OCI-LY7 (cell line): ENCODE data around the gene PRDM7. TPM values are rescaled to one million over a fixed set of nuclear protein-coding genes. Genes with fewer than 3 reads are reported as not detected.

Experiments
- BruUV-seq: library from RNA; stranded (reverse); fragments of 400-500 nt; replicated peaks from 2 replicates; lab custom pipeline; 2021; lab: Mats Ljungman, UMichigan
- CTCF ChIA-PET: fragments of 300-600 bp; sonication (Branson Sonifier 250); formaldehyde crosslinking; loops from one replicate; lab custom pipeline; 2022; ENCODE audit warnings: antibody characterized with exemption; ENCODE audit not compliant: unreplicated experiment; lab: Charles Lee
- POLR2A ChIA-PET: fragments of 300-600 bp; sonication (Branson Sonifier 250); formaldehyde crosslinking; loops from one replicate; lab custom pipeline; 2022; ENCODE audit warnings: antibody characterized with exemption; lab: Charles Lee
- DNase-seq: peaks from one replicate; pipeline ENCODE4 v3.0.0-alpha.2; 2015; ENCODE audit warnings: low spot score
- H2AFZ ChIP-seq: fragments of 200-600 bp; sonication (generic), shearing (Covaris generic); 2 replicates; pipeline ENCODE4 v1.6.1; 2014; ENCODE audit warnings: mild to moderate bottlenecking, antibody characterized with exemption, low read length, moderate library complexity
- H3K27ac ChIP-seq: fragments of 200-600 bp; sonication (generic); 2 replicates; pipeline ENCODE4 v1.5.1; 2014; ENCODE audit warnings: mixed run types, low read depth, mild to moderate bottlenecking, moderate library complexity, low read length, inconsistent platforms; ENCODE audit not compliant: poor library complexity, severe bottlenecking
- H3K36me3 ChIP-seq: fragments of 200-600 bp; sonication (generic); 2 replicates; pipeline ENCODE4 v1.6.1; 2014; ENCODE audit warnings: mild to moderate bottlenecking, antibody characterized with exemption, low read length, moderate library complexity, mixed read lengths; ENCODE audit not compliant: insufficient read depth
- H3K4me1 ChIP-seq: fragments of 200-600 bp; sonication (generic); 2 replicates; pipeline ENCODE4 v1.5.1; 2014; ENCODE audit warnings: mild to moderate bottlenecking, low read length; ENCODE audit not compliant: insufficient read depth, poor library complexity, severe bottlenecking
- H3K4me2 ChIP-seq: fragments of 200-600 bp; sonication (generic); 2 replicates; pipeline ENCODE4 v1.6.1; 2014; ENCODE audit warnings: mild to moderate bottlenecking, low read length
- H3K4me3 ChIP-seq: fragments of 200-600 bp; sonication (generic); 2 replicates; pipeline ENCODE4 v1.5.1; 2014; ENCODE audit warnings: mild to moderate bottlenecking, low read depth, low read length; ENCODE audit not compliant: poor library complexity, severe bottlenecking
- H3K79me2 ChIP-seq: fragments of 200-600 bp; sonication (generic); 2 replicates; pipeline ENCODE4 v1.6.1; 2016; ENCODE audit warnings: low read depth, mild to moderate bottlenecking, low read length, moderate library complexity, mixed read lengths; ENCODE audit not compliant: insufficient read depth
- H3K9me2 ChIP-seq: fragments of 200-600 bp; sonication (generic); 2 replicates; pipeline ENCODE4 v1.6.1; 2016; ENCODE audit warnings: mild to moderate bottlenecking, low read length, mixed read lengths; ENCODE audit not compliant: insufficient read depth
- H3K9me3 ChIP-seq: fragments of 200-600 bp; sonication (generic); 2 replicates; pipeline ENCODE4 v1.6.1; 2014; ENCODE audit warnings: mild to moderate bottlenecking, mixed run types, low read length, mixed read lengths
- H4K20me1 ChIP-seq: fragments of 200-600 bp; sonication (generic); 2 replicates; pipeline ENCODE4 v1.6.1; 2014; ENCODE audit warnings: mild to moderate bottlenecking, antibody characterized with exemption, low read length, moderate library complexity, mixed read lengths; ENCODE audit not compliant: insufficient read depth
- CTCF ChIP-seq: fragments of 200-600 bp; sonication (generic); conservative IDR thresholded peaks from 2 replicates; pipeline ENCODE4 v1.5.1; 2014; ENCODE audit warnings: mild to moderate bottlenecking, antibody characterized with exemption, low read length, moderate library complexity, mixed read lengths
- EZH2phosphoT487 ChIP-seq: fragments of 200-600 bp; sonication (generic); IDR thresholded peaks from 2 replicates; pipeline ENCODE4 v1.6.1; 2018; ENCODE audit warnings: low read depth, borderline replicate concordance, mild to moderate bottlenecking, mixed run types, antibody characterized with exemption, low read length, moderate library complexity, mixed read lengths
- intact Hi-C: fragments of 100-400 bp; cut with micrococcal nuclease; formaldehyde crosslinking; loops from one replicate; pipeline ENCODE4 v1.10.0; 2022; ENCODE audit not compliant: unreplicated experiment
- total RNA-seq, 2 experiments: library from RNA; depleted of rRNA in 1 of 2; stranded (reverse); fragments of >200 nt in 1 of 2; shearing (Covaris generic) in 1 of 2; gene quantifications; 2 replicates each; pipeline ENCODE4 v1.2.3, GENCODE V29; 2014 to 2022

PRDM7 gene
- total RNA-seq, 2 experiments from 2014 or later: not detected

GRCh38 chr16:90028985-90029384 lies 48.1 kb downstream of the PRDM7 start:
- peaks cover 12% of the 10 kb centered on the region for H3K36me3 ChIP-seq
- DNase-seq: no peak
- 0 out of 2 replicates have a peak, but pooled peaks cover 4% of the 10 kb centered on the region for H3K9me3 ChIP-seq
- no peaks in the 10 kb centered on the region for H4K20me1 ChIP-seq
- TF ChIP-seq CTCF: no peak
- TF ChIP-seq EZH2phosphoT487: no peak
- no peaks in the 10 kb centered on the region for H3K9me2 ChIP-seq
- H3K4me3 ChIP-seq: no peak overlapping the region
- no peak overlapping the region for H3K27ac ChIP-seq
- H2AFZ ChIP-seq: no peak overlapping the region
- H3K4me2 ChIP-seq: no peak overlapping the region
- BruUV-seq: no TSS peak
- peaks cover 7% of the 10 kb centered on the region for H3K4me1 ChIP-seq
- no peaks in the 10 kb centered on the region for H3K79me2 ChIP-seq
- intact Hi-C loops: no loop called here
- ChIA-PET POLR2A (no interaction called here), CTCF (no interaction called here)

- 0 out of 2 replicates have a peak, but pooled peaks cover 4% of the 10 kb centered on the region for H3K9me3 ChIP-seq
- CTCF ChIA-PET: no interaction called here
- no peaks in the 10 kb centered on the region for H3K79me2 ChIP-seq
- H2AFZ ChIP-seq: no peak overlapping the region
- POLR2A ChIA-PET: no interaction called here
- peaks cover 11% of the 10 kb centered on the region for H3K36me3 ChIP-seq
- no peak overlapping the region for H3K27ac ChIP-seq
- H3K4me2 ChIP-seq: no peak overlapping the region
- TF ChIP-seq CTCF (no peak), EZH2phosphoT487 (no peak)
- peaks cover 11% of the 10 kb centered on the region for H3K4me1 ChIP-seq
- no peak for DNase-seq
- BruUV-seq: no TSS peak
- no peaks in the 10 kb centered on the region for H4K20me1 ChIP-seq
- intact Hi-C loops: no loop called here
- no peaks in the 10 kb centered on the region for H3K9me2 ChIP-seq
- H3K4me3 ChIP-seq: no peak overlapping the region
Observed at GRCh38 chr16:90027611-90028010, 49.5 kb downstream of the PRDM7 start.

GRCh38 chr16:90026135-90026534 lies 51.0 kb downstream of the PRDM7 start:
- H2AFZ ChIP-seq: no peak overlapping the region
- H3K4me3 ChIP-seq: no peak overlapping the region
- H3K36me3 ChIP-seq: no peaks in the 10 kb centered on the region
- H3K4me2 ChIP-seq: peak overlapping the region; percentile 14; the same call in 1 of the 2 replicates
- CTCF ChIA-PET: no interaction called here
- H3K4me1 ChIP-seq: peaks cover 23% of the 10 kb centered on the region
- H3K79me2 ChIP-seq: no peaks in the 10 kb centered on the region
- no peaks in the 10 kb centered on the region for H3K9me3 ChIP-seq
- H4K20me1 ChIP-seq: no peaks in the 10 kb centered on the region
- no peak for DNase-seq
- BruUV-seq: no TSS peak
- intact Hi-C loops: no loop called here
- POLR2A ChIA-PET: no interaction called here
- no peaks in the 10 kb centered on the region for H3K9me2 ChIP-seq
- no peak overlapping the region for H3K27ac ChIP-seq
- TF ChIP-seq CTCF (0 out of 2 replicates have a peak, but pooled peaks have one; percentile 8), EZH2phosphoT487 (no peak)
